ENCODE results near the gene MYBL2.

The MYBL2 gene

DNA sequence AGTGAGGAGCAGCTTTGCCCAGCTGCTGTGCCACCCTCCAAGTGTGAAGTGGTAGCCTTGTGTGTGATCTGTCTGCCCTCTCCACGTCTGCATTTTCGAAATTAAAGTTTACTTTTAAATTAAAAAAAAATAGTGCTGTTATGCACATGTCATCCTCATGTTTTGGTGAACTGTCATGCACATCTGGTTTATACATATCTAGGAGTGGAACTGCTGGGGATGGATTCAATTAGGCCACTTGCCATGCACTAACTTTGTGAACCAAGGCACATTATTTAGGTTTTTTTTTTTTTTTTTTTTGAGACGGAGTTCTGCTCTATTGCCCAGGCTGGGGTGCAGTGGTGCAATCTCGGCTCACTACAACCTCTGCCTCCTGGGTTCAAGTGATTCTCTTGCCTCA is 56.3 kb downstream of the MYBL2 start:
- DNase-seq (ENCODE audit: low spot score) = no peak

- DNase-seq (ENCODE audit: low spot score) = no peak
These were observed 56.8 kb downstream of the MYBL2 start for GRCh38 chr20:43723735-43724134.

- no peak for DNase-seq (ENCODE audit: low spot score)
These were observed 57.5 kb downstream of the MYBL2 start for GRCh38 chr20:43724383-43724782.

- DNase-seq (ENCODE audit: low spot score) = no peak
These were observed 58.8 kb downstream of the MYBL2 start for GRCh38 chr20:43725666-43726065.

DNA sequence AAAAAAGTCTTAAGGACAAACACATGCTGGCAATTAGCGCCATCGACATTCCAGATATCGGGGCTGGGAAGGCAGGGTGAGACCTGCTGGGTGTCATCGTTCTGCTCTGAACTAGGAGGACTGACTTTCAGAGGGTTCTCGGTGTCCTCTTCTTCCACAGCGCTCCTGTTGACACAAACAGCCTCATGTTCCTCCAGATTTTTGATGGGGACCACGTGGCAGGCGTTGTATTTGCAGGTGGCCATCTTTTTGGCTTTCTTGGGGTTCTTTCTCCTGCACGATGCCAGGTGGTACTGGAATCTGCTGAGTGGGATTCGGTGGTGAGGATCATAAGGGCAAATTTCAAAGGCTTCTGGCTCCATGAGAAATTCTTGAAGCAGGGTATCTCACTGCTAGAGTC is 59.4 kb downstream of the MYBL2 start:
- no peak for DNase-seq (ENCODE audit: low spot score)

GRCh38 chr20:43726811-43727338 is 60.0 kb downstream of the MYBL2 start, which contains the start of gene GTSF1L:
GTSF1L (minus strand) TSS chr20:43727002; CDS start chr20:43726694, 308 bp downstream.
- no peak for DNase-seq (ENCODE audit: low spot score)

GRCh38 chr20:43727980-43728590 is 61.2 kb downstream of the MYBL2 start:
- DNase-seq (ENCODE audit: low spot score) = no peak

- no peak for DNase-seq (ENCODE audit: low spot score)
These were observed 61.9 kb downstream of the MYBL2 start for GRCh38 chr20:43728686-43729255.

DNA sequence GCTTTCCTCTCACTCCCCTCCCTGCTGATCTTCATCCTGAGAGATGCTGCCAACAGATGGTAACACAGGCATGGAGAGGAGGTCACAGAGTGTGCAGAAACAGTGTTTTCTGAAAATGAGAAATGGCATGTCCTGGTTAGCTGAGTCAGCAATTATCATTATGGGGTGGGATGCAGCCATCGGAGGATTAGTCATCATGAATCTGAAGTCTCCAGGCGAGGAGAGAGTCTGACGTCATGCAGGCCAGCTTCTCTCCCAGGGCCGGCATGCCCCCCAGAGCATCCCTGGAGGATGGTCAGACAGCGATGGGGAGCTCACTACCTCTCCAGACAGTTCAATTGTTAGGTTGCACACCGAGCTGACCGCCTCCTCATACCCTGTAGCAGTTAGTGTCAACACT is 64.6 kb downstream of the MYBL2 start:
- no peak for DNase-seq (ENCODE audit: low spot score)

DNA sequence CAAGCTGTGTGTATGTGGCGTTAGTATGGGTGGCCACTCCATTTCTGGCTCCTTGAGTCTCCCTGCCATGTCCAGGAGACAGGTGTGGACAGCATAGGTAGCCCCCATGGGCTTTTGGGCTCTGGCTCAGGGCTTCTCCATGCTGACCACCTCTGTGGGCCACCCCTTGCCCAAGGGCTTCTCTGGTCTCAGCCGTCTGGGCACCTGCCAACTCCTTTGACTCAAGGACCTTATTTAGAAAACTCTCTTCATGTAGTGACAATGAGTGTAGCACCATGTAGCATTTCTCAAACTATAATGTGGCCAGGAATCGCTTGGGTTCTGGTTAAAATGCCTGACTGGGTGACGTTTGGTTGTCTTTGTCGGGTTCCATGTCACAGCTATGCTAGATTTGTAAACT is 65.0 kb downstream of the MYBL2 start:
- no peak for DNase-seq (ENCODE audit: low spot score)

DNA sequence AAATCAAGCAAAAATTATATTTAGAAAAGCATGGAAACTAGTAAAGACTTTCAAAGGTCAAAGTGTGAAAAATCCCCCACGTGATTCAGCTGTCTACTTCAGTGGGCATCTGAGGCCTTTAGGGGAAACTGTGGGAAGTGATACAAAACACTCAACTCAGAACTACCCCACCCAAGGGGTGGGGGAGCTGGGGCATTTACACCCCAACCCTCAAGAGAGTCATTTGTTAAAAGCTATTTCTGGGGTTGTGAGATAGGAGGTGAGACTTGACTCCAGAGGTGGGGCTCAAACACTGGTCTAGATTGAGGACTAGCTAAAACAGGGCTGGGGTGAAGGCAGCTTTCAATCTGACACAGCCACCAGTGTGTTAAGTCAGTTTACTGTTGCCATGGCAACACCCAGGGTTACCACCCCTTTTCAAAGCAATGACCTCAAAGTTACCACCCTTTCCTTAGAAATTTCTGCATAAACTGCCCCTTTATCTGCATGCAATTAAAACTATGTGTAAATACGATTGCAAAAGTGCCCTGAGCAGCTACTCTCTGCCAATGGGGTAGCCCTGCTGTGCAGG is 69.8 kb downstream of the MYBL2 start:
- no peak for DNase-seq (ENCODE audit: low spot score)

- DNase-seq (ENCODE audit: low spot score) = no peak
These were observed 71.0 kb downstream of the MYBL2 start for GRCh38 chr20:43737925-43738324.

- DNase-seq (ENCODE audit: low spot score) = no peak
These were observed 72.3 kb downstream of the MYBL2 start for GRCh38 chr20:43739148-43739749.

GRCh38 chr20:43740642-43741041 is 73.7 kb downstream of the MYBL2 start:
- no peak for DNase-seq (ENCODE audit: low spot score)

- DNase-seq (ENCODE audit: low spot score) = no peak
These were observed 77.3 kb downstream of the MYBL2 start for GRCh38 chr20:43744151-43744611.

DNA sequence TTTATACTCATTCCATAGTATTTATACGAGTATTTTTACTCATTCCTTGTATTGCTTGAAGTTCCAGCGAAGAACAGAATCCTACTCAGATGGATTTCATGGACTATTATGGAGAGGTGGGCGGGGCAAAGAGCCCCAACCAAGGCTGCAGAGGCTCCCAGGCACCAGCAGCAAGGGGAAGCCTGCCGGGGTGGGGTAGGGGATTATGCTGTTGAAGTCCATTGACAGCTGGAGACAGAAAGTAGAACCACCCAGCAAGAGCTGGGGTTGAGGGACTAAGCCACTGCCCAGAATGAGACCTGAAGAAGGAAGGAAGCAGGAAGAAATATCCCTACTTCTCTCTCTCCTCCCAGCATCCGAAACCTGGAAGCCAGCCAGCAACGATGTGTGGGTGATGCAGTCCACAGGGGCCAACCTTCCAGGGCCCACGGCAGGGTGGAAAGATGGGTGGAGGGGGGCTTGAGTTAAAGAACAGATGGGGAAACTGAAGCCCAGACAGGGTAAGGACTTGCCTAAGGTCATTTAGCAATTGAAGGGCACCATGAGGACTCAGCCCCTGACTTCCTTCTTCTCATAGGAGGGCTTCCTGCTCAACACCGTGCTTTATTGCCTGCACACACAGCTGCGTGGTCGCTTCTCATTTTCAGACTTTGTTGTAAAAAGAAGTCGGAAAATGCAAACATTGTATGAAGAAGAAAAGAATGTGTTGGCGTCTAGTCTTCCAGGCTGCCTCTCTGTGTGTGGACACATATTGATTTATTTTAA is 78.2 kb downstream of the MYBL2 start:
- no peak for DNase-seq (ENCODE audit: low spot score)

- no peak for DNase-seq (ENCODE audit: low spot score)
These were observed 79.6 kb downstream of the MYBL2 start for GRCh38 chr20:43746344-43747137.

DNA sequence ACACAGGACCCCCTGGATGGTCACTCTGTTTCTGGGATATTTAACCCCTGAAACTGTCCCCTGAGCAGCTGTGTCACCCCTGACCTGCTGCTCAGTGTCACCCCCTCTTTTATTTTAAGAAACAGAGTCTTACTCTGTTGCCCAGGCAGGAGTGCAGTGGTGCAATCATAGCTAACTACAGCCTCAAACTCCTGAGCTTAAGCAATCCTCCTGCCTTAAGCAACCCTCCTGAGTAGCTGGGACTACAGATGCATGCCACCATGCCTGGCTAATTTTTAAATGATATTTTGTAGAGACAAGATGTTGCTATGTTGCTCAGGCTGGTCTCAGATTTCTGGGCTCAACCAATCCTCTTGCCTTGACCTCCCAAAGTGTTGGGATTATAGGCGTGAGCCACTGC is 81.4 kb downstream of the MYBL2 start:
- DNase-seq (ENCODE audit: low spot score) = no peak

GRCh38 chr20:43749734-43750294 is 82.9 kb downstream of the MYBL2 start:
- peak; percentile 69 for DNase-seq (ENCODE audit: low spot score)

GRCh38 chr20:43750774-43751166 is 83.9 kb downstream of the MYBL2 start:
- DNase-seq (ENCODE audit: low spot score) = no peak
